HG02763 (cell line): ENCODE data around the gene JAG2.

ENCODE experiments used
- ATAC-seq: cut with Tn5 transposase; IDR thresholded peaks from one replicate; pipeline ENCODE4 v1.9.1; 2021; ENCODE audit warnings: mild to moderate bottlenecking, moderate library complexity; ENCODE audit not compliant: unreplicated experiment

The JAG2 gene

GRCh38 chr14:105095236-105095805 lies 73.3 kb downstream of the JAG2 start:
- no peak for ATAC-seq

- no peak for ATAC-seq
Measured at GRCh38 chr14:105094193-105094907, 74.2 kb downstream of the JAG2 start.

GRCh38 chr14:105093431-105094192 lies 75.0 kb downstream of the JAG2 start:
- ATAC-seq: peak; percentile 49

- ATAC-seq: no peak
Measured at GRCh38 chr14:105093038-105093430, 75.5 kb downstream of the JAG2 start.

- ATAC-seq: no peak
Measured at GRCh38 chr14:105092171-105093037, 76.2 kb downstream of the JAG2 start.

GRCh38 chr14:105091517-105092170 lies 76.9 kb downstream of the JAG2 start:
- ATAC-seq: no peak

- no peak for ATAC-seq
Measured at GRCh38 chr14:105091054-105091516, 77.5 kb downstream of the JAG2 start.
